Neural cell (in vitro differentiated cells): ENCODE data around the gene CLHC1.

Source experiments
- TAF1 ChIP-seq: IDR thresholded peaks from 2 replicates; pipeline ENCODE4 v1.6.1; 2012; ENCODE audit warnings: low read depth
- TF ChIP-seq, protein P1 (sequence below): fragments of 450-650 bp; IDR thresholded peaks from 2 replicates; pipeline ENCODE4 v1.5.1; 2014; ENCODE audit warnings: antibody characterized with exemption, mild to moderate bottlenecking, moderate library complexity; ENCODE audit not compliant: poor library complexity, severe bottlenecking

GRCh38 chr2:55144922-55145820, 86.9 kb downstream of the CLHC1 start:
- TF ChIP-seq, protein P1, sequence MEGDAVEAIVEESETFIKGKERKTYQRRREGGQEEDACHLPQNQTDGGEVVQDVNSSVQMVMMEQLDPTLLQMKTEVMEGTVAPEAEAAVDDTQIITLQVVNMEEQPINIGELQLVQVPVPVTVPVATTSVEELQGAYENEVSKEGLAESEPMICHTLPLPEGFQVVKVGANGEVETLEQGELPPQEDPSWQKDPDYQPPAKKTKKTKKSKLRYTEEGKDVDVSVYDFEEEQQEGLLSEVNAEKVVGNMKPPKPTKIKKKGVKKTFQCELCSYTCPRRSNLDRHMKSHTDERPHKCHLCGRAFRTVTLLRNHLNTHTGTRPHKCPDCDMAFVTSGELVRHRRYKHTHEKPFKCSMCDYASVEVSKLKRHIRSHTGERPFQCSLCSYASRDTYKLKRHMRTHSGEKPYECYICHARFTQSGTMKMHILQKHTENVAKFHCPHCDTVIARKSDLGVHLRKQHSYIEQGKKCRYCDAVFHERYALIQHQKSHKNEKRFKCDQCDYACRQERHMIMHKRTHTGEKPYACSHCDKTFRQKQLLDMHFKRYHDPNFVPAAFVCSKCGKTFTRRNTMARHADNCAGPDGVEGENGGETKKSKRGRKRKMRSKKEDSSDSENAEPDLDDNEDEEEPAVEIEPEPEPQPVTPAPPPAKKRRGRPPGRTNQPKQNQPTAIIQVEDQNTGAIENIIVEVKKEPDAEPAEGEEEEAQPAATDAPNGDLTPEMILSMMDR: no peak
- TF ChIP-seq TAF1: no peak
